Ecto neural progenitor cell (in vitro differentiated cells): Measurements from ENCODE around the gene KAZN.
"Not testable (repeated sequence)": the region's sequence is repeated elsewhere in the genome, so short reads cannot be mapped to it uniquely, and the experiment has no call there.

Experiments
- DNase-seq: peaks from one replicate; pipeline ENCODE4 v3.0.0-alpha.2; 2018; ENCODE audit warnings: low spot score

Gene KAZN

GRCh38 chr1:15039017-15039648, 440.6 kb downstream of the KAZN start:
- DNase-seq: no peak

- DNase-seq: no peak
Observed at GRCh38 chr1:15039901-15040300, 441.4 kb downstream of the KAZN start.

GRCh38 chr1:15040685-15041084, 442.2 kb downstream of the KAZN start:
- DNase-seq: not testable (repeated sequence)

- DNase-seq: peak; percentile 61
Observed at GRCh38 chr1:15042866-15043265, 444.4 kb downstream of the KAZN start.

GRCh38 chr1:15043934-15044333, 445.4 kb downstream of the KAZN start:
- DNase-seq: no peak

GRCh38 chr1:15045123-15045522, 446.6 kb downstream of the KAZN start:
- DNase-seq: no peak

GRCh38 chr1:15046487-15047165, 448.1 kb downstream of the KAZN start:
- peak; percentile 88 for DNase-seq

- DNase-seq: no peak
Observed at GRCh38 chr1:15047237-15047636, 448.8 kb downstream of the KAZN start.

GRCh38 chr1:15048437-15048980, 450.0 kb downstream of the KAZN start:
- DNase-seq: no peak

- no peak for DNase-seq
Observed at GRCh38 chr1:15049067-15049466, 450.6 kb downstream of the KAZN start.

- no peak for DNase-seq
Observed at GRCh38 chr1:15051882-15052528, 453.5 kb downstream of the KAZN start.

GRCh38 chr1:15053153-15053552, 454.7 kb downstream of the KAZN start:
- no peak for DNase-seq

- DNase-seq: no peak
Observed at GRCh38 chr1:15055736-15056415, 457.4 kb downstream of the KAZN start.

GRCh38 chr1:15056515-15057285, 458.2 kb downstream of the KAZN start:
- DNase-seq: no peak

GRCh38 chr1:15057834-15058233, 459.3 kb downstream of the KAZN start:
- no peak for DNase-seq

GRCh38 chr1:15058261-15058660, 459.8 kb downstream of the KAZN start:
- DNase-seq: no peak

- no peak for DNase-seq
Observed at GRCh38 chr1:15060104-15060503, 461.6 kb downstream of the KAZN start.

- no peak for DNase-seq
Observed at GRCh38 chr1:15062479-15063099, 464.1 kb downstream of the KAZN start.

- no peak for DNase-seq
Observed at GRCh38 chr1:15063346-15063745, 464.9 kb downstream of the KAZN start.

GRCh38 chr1:15063783-15064182, 465.3 kb downstream of the KAZN start:
- no peak for DNase-seq

GRCh38 chr1:15064217-15064929, 465.9 kb downstream of the KAZN start:
- no peak for DNase-seq
